CD4-positive, alpha-beta T cell treated with Interferon gamma for 1 hour (primary cell): ENCODE data around the gene SCIMP.
"Not testable (repeated sequence)": the region's sequence is repeated elsewhere in the genome, so short reads cannot be mapped to it uniquely, and the experiment has no call there.

Source experiments
- DNase-seq: peaks from one replicate; pipeline ENCODE4 v3.0.0-alpha.2; 2020

The SCIMP gene

GRCh38 chr17:5234645-5235576, at the start of gene SCIMP:
Gene SCIMP (minus strand): TSS chr17:5234860. CDS start chr17:5234755, 105 bp downstream.
- peak; percentile 65 for DNase-seq

DNA sequence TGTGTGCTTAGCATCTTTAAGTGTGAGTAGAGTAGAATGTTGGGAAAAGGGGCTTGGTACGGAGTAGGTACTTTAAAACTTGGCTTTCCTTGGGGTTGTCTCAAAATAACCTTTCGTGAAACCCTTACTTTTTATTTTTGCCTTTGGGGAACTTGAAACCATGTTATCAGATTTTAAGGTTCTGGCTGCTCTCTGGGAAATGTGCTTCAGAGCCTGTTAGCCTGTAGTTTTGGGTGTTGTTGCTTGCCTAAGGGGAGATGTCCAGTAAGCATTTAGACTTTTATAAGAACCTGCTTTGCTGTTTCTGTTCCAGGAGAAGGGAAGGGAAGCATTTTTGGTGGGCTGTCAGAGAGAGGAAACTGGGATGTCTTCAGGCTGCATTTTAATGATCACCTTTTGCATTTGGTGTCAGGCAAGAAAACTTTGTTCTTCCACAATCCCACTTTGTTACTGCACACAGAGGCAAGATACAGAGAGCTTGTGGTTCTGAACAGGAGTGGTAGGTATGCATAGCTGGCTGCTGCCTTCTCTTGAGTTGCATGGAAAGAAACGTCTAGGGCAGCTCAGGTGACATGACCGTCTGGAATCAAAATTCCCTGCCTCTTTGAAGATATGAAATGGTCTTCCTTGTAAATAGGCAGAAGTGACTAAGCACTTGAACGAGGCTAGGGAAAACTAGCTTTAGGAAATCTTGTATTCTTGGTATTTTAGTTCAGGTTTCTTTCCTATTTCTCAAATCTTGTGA, 49.1 kb upstream of the SCIMP start:
- no peak for DNase-seq

DNA sequence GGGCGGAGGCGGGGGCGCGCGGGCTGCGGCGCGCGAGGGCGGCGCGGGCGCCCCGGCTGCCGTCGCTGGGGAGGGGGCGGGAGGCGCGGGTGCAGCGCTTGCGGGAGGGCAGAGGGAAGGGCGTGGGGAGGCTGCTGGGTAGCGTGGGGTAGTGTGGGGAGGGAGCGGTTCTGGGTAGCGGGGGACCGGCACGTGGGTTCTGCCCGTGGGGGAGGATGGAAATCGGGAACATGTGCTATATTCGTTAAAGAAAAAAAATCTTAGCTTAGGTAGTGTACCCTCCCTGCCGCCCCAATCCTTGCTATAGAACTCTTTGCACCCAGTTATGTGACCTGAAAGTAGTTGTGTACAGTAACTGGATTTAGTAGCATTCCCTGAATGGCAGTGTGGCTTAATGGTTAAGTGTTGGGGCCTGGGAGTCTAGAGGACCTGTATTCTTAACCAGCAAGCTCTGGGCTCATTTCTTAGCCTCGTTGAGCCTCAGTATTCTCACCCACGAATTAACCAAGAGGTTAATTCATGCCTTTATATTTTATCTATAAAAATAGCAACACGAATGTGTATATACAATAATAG, 48.1 kb upstream of the SCIMP start:
- DNase-seq: no peak

DNA sequence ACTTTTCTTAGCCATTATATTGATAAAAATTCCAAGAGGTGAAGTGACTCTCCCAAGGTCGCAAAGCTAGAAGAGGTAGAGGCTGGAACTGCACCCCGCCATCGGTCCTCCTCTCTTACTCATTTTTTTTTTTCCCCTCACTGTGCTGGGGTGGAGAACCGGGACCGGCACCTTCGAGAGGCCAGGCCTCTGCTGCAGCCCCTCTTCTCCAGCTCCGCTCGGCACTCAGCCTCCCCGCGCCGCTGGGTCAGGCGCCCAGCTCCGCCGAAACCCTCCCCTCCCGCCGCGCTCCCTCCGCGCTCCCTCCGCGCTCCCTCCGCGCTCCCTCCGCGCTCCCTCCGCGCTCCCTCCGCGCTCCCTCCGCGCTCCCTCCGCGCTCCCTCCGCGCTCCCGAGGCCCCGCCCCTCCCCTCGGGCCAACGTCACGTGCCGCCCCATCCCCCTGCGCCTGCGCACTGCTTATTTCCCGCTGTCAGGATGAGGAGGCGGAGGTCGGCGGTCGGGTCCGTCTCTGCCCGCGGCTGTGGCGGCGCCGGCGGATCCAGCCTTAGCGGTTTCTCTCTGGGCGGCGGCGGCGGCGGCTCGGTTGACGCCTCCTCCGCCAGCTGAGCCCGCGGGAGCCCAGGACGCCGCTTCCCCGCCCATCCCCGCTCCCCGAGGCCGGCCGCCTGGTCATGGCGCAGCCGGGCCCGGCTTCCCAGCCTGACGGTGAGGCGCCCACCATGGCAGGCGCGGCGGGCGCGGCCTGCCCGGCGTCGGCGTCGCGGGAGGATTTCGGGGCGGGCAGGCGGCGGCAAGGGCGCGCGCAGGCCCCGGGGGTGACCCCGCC, 47.4 kb upstream of the SCIMP start, which contains the start of gene RABEP1:
RABEP1 (plus strand) TSS at position 471 of the 828 bp plus-strand sequence; CDS start at position 674, 203 bp downstream.
- peak; percentile 91 for DNase-seq

DNA sequence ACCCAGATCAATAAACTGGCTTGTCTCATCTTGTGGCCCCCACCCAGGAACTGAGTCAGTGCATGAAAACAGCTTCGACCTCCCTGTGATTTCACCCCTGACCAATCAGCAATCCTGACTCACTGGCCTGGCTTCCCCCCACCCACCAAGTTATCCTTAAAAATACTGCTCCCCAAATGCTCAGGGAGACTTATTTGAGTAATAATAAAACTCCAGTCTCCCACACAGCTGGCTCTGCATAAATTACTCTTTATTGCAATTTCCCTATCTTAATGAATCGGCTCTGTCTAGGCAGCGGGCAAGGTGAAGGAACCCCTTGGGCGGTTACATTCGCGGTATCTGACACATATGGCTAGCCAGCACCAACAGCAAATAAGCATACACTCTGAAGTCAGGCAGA, 37.7 kb upstream of the SCIMP start:
- no peak for DNase-seq

- no peak for DNase-seq
Observed at GRCh38 chr17:5269241-5269960, 34.7 kb upstream of the SCIMP start.

- no peak for DNase-seq
Observed at GRCh38 chr17:5264893-5265292, 30.2 kb upstream of the SCIMP start.

GRCh38 chr17:5263441-5263840, 28.8 kb upstream of the SCIMP start:
- DNase-seq: no peak

- DNase-seq: no peak
Observed at GRCh38 chr17:5262416-5262991, 27.8 kb upstream of the SCIMP start.

DNA sequence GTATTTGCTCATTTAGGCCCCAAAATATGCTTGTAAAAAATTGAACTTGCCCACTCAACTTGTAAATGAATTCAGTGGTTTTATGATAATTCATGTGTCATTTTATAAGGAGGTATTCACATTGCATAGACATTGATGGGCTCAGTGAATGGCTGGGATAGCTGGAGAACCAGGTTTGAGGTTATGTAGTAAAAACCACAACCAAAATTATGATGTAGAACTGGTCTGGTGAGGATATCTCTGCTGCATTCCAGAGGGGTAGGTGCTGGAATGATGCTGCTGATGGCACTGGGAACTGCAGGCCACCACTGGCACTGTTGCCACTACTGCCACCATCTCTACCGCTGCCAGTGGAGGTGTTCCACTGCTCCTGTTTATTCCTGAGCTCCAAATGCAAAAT, 25.9 kb upstream of the SCIMP start:
- DNase-seq: no peak

DNA sequence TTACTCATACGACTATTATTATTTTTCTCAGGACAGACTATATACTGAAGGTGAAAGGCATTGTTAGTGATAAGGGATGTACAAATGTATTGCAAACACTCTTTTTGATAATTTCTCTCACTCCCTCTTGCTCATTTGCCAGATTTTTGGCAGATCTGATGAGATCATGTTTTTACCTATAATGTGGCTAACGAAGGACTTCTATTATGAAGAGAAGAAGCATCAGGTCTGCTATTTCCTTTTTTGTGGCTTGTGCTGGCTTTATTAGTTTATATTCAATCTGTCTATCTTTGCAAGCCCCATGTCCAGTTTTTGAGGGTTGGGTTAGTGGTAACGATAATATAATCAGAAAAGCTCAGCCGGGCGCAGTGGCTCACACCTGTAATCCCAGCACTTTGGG, 22.5 kb upstream of the SCIMP start:
- DNase-seq: no peak

- no peak for DNase-seq
Observed at GRCh38 chr17:5254903-5255521, 20.4 kb upstream of the SCIMP start.

GRCh38 chr17:5254414-5254813, 19.8 kb upstream of the SCIMP start:
- no peak for DNase-seq

DNA sequence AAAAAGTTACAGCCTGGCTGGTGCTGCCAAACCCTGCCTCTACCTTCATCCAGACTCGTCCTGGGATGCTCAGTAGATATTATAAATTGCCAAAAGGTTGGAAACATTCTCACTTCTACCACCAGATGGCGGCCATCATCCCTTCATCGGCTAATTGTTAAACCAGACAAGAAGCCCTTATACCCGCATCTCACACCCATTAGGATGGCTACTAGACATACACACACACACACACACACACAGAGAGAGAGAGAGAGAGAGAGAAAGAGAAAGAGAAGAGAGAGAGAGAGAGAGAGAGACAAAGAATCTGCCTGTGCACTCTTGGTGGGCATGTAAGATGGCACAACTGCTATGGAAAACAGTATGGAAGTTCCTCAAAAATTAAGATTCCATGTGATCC, 15.0 kb upstream of the SCIMP start:
- DNase-seq: peak; percentile 65

GRCh38 chr17:5248821-5249479, 14.3 kb upstream of the SCIMP start:
- no peak for DNase-seq

DNA sequence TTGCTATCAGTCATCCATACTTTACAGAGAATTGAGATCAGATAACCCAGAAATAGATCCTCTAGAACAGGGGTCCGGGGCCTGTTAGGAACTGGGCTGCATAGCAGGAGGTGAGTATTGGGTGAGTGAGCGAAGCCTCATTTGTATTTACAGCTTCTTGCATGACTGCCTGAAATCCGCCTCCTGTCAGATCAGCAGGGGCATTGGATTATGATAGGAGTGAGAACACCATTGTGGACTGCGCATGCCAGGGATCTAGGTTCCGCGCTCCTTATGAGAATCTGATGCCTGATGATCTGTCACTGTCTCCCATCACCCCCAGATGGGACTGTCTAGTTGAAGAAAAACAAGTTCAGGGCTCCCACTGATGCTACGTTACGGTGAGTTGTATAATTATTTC, 13.0 kb upstream of the SCIMP start:
- DNase-seq: no peak

DNA sequence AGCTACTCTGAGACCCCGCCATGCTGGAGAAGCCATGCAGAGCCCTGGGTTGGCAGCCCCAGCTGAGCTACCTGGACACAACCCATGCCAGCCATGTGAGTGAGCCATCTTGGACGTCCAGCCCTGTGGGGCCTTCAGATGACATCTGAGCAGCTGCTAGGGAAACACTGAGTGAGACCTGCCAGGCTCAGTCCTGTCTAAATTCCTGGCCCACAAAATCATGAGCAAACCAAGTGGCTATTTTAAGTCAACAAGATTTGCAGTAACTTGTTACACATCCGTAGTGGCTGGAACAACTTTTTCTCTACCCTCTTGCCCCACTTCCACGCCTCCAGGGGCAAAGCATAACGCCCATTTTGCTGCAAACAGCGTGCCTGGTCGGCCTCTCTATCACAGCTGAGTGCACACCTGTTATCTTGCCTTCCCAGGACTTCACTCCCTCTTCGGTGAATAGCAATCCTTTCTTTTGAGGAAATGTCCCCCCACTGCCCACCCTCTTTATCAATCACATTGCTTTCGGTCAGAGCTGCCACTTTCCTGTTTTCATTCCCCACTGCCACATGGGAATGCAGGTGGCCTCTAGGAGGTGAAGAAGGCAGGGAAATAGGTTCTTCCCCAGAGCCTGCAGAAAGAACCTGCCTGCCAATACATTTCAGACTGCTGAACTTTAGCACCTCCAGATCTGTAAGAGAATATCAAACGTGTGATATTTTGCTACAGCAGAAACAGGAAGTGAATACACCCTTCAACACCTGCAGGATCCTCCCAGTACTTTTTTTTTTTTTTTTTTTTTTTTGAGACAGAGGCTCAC, 7.4 kb upstream of the SCIMP start:
- peak; percentile 15 for DNase-seq

GRCh38 chr17:5239769-5240168, 5.1 kb upstream of the SCIMP start:
- DNase-seq: not testable (repeated sequence)

GRCh38 chr17:5238333-5238732, 3.7 kb upstream of the SCIMP start:
- peak; percentile 34 for DNase-seq
